H1 (cell line): ENCODE measurements around the gene SCAF11. TPM values are rescaled to one million over a fixed set of nuclear protein-coding genes. Genes with fewer than 3 reads are reported as not detected.

Experiments used
- CTCF ChIA-PET: fragments of 300-600 bp; sonication (Branson Sonifier 250); formaldehyde crosslinking; loops from one replicate; lab custom pipeline; 2021; ENCODE audit not compliant: partially characterized antibody; lab: Charles Lee
- POLR2A ChIA-PET: fragments of 300-600 bp; sonication (Branson Sonifier 250); formaldehyde crosslinking; loops from one replicate; lab custom pipeline; 2021; ENCODE audit warnings: inconsistent platforms; ENCODE audit not compliant: partially characterized antibody; lab: Charles Lee
- DNase-seq, 2 experiments: peaks; one replicate each; pipeline versions ENCODE4 v3.0.0 to v3.0.0-alpha.2; 2010 to 2022; ENCODE audit warnings: low spot score in 2 of 2, low read depth in 1 of 2, mixed read lengths in 1 of 2
- FAIRE-seq: peaks from 2 replicates; lab custom pipeline; 2011; peaks lifted over from hg19 to GRCh38; lab: Jason Lieb, UNC
- H2AFZ ChIP-seq: 2 replicates; pipeline ENCODE4 v1.8.1; 2012; ENCODE audit warnings: low read length, inconsistent platforms
- H2AK5ac ChIP-seq: 2 replicates; pipeline ENCODE4 v1.6.1; 2013; ENCODE audit warnings: low read depth, low read length
- H2BK120ac ChIP-seq: replicated peaks from 2 replicates; pipeline ENCODE3; 2013; ENCODE audit warnings: low read depth, low read length, inconsistent platforms
- H2BK12ac ChIP-seq: 2 replicates; pipeline ENCODE4 v1.6.1; 2013; ENCODE audit warnings: low read depth, low read length
- H2BK15ac ChIP-seq: 2 replicates; pipeline ENCODE4 v1.6.1; 2013; ENCODE audit warnings: low read length
- H2BK20ac ChIP-seq: 2 replicates; pipeline ENCODE4 v1.6.1; 2013; ENCODE audit warnings: low read length
- H2BK5ac ChIP-seq: 2 replicates; pipeline ENCODE4 v1.6.1; 2013; ENCODE audit warnings: low read depth, low read length
- H3K14ac ChIP-seq: 2 replicates; pipeline ENCODE4 v1.6.1; 2013; ENCODE audit warnings: inconsistent platforms; ENCODE audit not compliant: insufficient read length
- H3K18ac ChIP-seq: 2 replicates; pipeline ENCODE4 v1.6.1; 2013; ENCODE audit warnings: low read length; ENCODE audit errors: extremely low read depth
- H3K23ac ChIP-seq: 2 replicates; pipeline ENCODE4 v1.6.1; 2013; ENCODE audit warnings: inconsistent platforms; ENCODE audit not compliant: insufficient read length
- H3K23me2 ChIP-seq: 2 replicates; pipeline ENCODE4 v1.6.1; 2013; ENCODE audit warnings: low read depth, low read length
- H3K27ac ChIP-seq: 2 replicates; pipeline ENCODE4 v1.6.1; 2011; ENCODE audit warnings: low read depth, low read length, inconsistent platforms
- H3K27me3 ChIP-seq, 4 experiments: replicated peaks in 1 of 4; 1 replicate in 1 of 4; 2 replicates in 3 of 4; pipeline versions ENCODE4 v1.6.1 to v1.8.1; 2011 to 2013; ENCODE audit warnings: low read length in 3 of 4, mild to moderate bottlenecking in 3 of 4, inconsistent platforms in 2 of 4, mixed read lengths in 2 of 4, moderate library complexity in 1 of 4; ENCODE audit not compliant: control insufficient read depth in 3 of 4, insufficient read depth in 3 of 4; ENCODE audit errors: extremely low read depth in 1 of 4
- H3K36me3 ChIP-seq, 4 experiments: 2 replicates each; pipeline versions ENCODE4 v1.6.1 to v1.8.1; 2011 to 2013; ENCODE audit warnings: mild to moderate bottlenecking in 4 of 4, low read length in 3 of 4, moderate library complexity in 2 of 4, control low read depth in 1 of 4, inconsistent platforms in 1 of 4; ENCODE audit not compliant: insufficient read depth in 4 of 4, control insufficient read depth in 2 of 4
- H3K4ac ChIP-seq: replicated peaks from 2 replicates; pipeline ENCODE3; 2013; ENCODE audit warnings: low read length, low read depth, mixed read lengths, inconsistent platforms; ENCODE audit not compliant: insufficient read length
- H3K4me1 ChIP-seq, 4 experiments: replicated peaks in 1 of 4; 1 replicate in 1 of 4; 2 replicates in 3 of 4; pipeline versions ENCODE4 v1.6.1 to v1.8.1; 2011 to 2013; ENCODE audit warnings: low read length in 3 of 4, inconsistent platforms in 2 of 4, mixed read lengths in 1 of 4; ENCODE audit not compliant: insufficient read depth in 4 of 4, control insufficient read depth in 3 of 4
- H3K4me2 ChIP-seq, 2 experiments: 2 replicates each; pipeline versions ENCODE4 v1.6.1 to v1.8.1; 2011 to 2013; ENCODE audit warnings: low read depth in 2 of 2, low read length in 2 of 2, control low read depth in 1 of 2, inconsistent platforms in 1 of 2, mild to moderate bottlenecking in 1 of 2; ENCODE audit not compliant: insufficient read depth in 1 of 2
- H3K4me3 ChIP-seq, 4 experiments: fragments of 200-600, 300-600 bp in 1 of 4; sonication (generic), shearing (Covaris generic), sonication (Bioruptor Twin) in 1 of 4; 2 replicates each; pipeline versions ENCODE4 v1.5.1 to v1.8.1; 2011 to 2016; ENCODE audit warnings: low read length in 4 of 4, low read depth in 3 of 4, control low read depth in 2 of 4, inconsistent platforms in 2 of 4, mild to moderate bottlenecking in 2 of 4, mixed read lengths in 1 of 4, moderate library complexity in 1 of 4; ENCODE audit not compliant: insufficient read depth in 2 of 4; ENCODE audit errors: extremely low read depth in 1 of 4
- H3K56ac ChIP-seq: replicated peaks from 2 replicates; pipeline ENCODE3; 2013; ENCODE audit warnings: low read depth, mild to moderate bottlenecking, mixed read lengths, low read length, inconsistent platforms; ENCODE audit not compliant: insufficient read length
- H3K79me1 ChIP-seq: 2 replicates; pipeline ENCODE4 v1.6.1; 2013; ENCODE audit warnings: low read depth, low read length, control low read depth
- H3K79me2 ChIP-seq, 2 experiments: 2 replicates each; pipeline versions ENCODE4 v1.6.1 to v1.8.1; 2012 to 2013; ENCODE audit warnings: low read length in 2 of 2, mild to moderate bottlenecking in 2 of 2, inconsistent platforms in 1 of 2; ENCODE audit not compliant: insufficient read depth in 2 of 2, control insufficient read depth in 1 of 2
- H3K9ac ChIP-seq, 4 experiments: replicated peaks in 1 of 4; 1 replicate in 1 of 4; 2 replicates in 3 of 4; pipeline versions ENCODE4 v1.6.1 to v1.8.1; 2011 to 2013; ENCODE audit warnings: low read depth in 3 of 4, low read length in 3 of 4, control low read depth in 2 of 4, mild to moderate bottlenecking in 2 of 4, moderate library complexity in 2 of 4, inconsistent platforms in 1 of 4; ENCODE audit errors: extremely low read depth in 1 of 4
- H3K9me3 ChIP-seq, 2 experiments: 2 replicates each; pipeline versions ENCODE4 v1.6.1 to v1.8.1; 2012 to 2013; ENCODE audit warnings: mild to moderate bottlenecking in 2 of 2, moderate library complexity in 2 of 2, control low read depth in 1 of 2, inconsistent platforms in 1 of 2, low read depth in 1 of 2, low read length in 1 of 2, mixed read lengths in 1 of 2; ENCODE audit not compliant: insufficient read depth in 2 of 2
- H4K20me1 ChIP-seq, 2 experiments: replicated peaks in 1 of 2; 2 replicates each; pipeline versions ENCODE3 to v1.8.1; 2011 to 2013; ENCODE audit warnings: inconsistent platforms in 2 of 2, low read length in 2 of 2, mild to moderate bottlenecking in 1 of 2; ENCODE audit not compliant: insufficient read depth in 2 of 2, control insufficient read depth in 1 of 2
- H4K5ac ChIP-seq: 2 replicates; pipeline ENCODE4 v1.6.1; 2013; ENCODE audit warnings: low read length, low read depth, mixed read lengths, inconsistent platforms; ENCODE audit not compliant: insufficient read length
- H4K8ac ChIP-seq: 2 replicates; pipeline ENCODE4 v1.8.0; 2013; ENCODE audit warnings: mild to moderate bottlenecking, moderate library complexity, low read length, inconsistent platforms; ENCODE audit not compliant: insufficient read depth; ENCODE audit errors: extremely low read depth
- H4K91ac ChIP-seq: replicated peaks from 2 replicates; pipeline ENCODE3; 2013; ENCODE audit warnings: low read length, mixed read lengths, inconsistent platforms; ENCODE audit not compliant: insufficient read length
- BCL11A ChIP-seq, 2 experiments: IDR thresholded peaks; one replicate each; pipeline ENCODE4 v1.6.1; 2011; ENCODE audit warnings: low read depth in 2 of 2, low read length in 2 of 2, mild to moderate bottlenecking in 2 of 2
- EP300 ChIP-seq, 2 experiments: IDR thresholded peaks; 1 replicate in 1 of 2; 2 replicates in 1 of 2; pipeline ENCODE4 v1.6.1; 2011 to 2012; ENCODE audit warnings: low read depth in 2 of 2, low read length in 2 of 2, mild to moderate bottlenecking in 2 of 2, borderline replicate concordance in 1 of 2, inconsistent platforms in 1 of 2, moderate library complexity in 1 of 2
- KDM4A ChIP-seq: IDR thresholded peaks from one replicate; pipeline ENCODE4 v1.7.1; 2012; ENCODE audit warnings: low read depth, mild to moderate bottlenecking, moderate library complexity, low read length, inconsistent platforms; ENCODE audit not compliant: severe bottlenecking
- KDM5A ChIP-seq: fragments of 200-600 bp; IDR thresholded peaks from 2 replicates; pipeline ENCODE4 v1.7.1; 2012; ENCODE audit warnings: mild to moderate bottlenecking, low read length, inconsistent platforms, mixed read lengths
- MAFK ChIP-seq: IDR thresholded peaks from 2 replicates; pipeline ENCODE4 v1.6.1; 2012; ENCODE audit warnings: low read depth, mild to moderate bottlenecking, improper control_type of control experiment, low read length
- NRF1 ChIP-seq: IDR thresholded peaks from 2 replicates; pipeline ENCODE4 v1.6.1; 2011; ENCODE audit warnings: mild to moderate bottlenecking, low read depth, low read length, improper control_type of control experiment
- POLR2AphosphoS5 ChIP-seq: IDR thresholded peaks from 2 replicates; pipeline ENCODE4 v1.6.1; 2011; ENCODE audit warnings: low read depth, low read length
- SUZ12 ChIP-seq: fragments of 200-600 bp; sonication (generic); IDR thresholded peaks from 2 replicates; pipeline ENCODE4 v1.6.1; 2012; ENCODE audit warnings: mild to moderate bottlenecking, inconsistent platforms, low read length, moderate library complexity, mixed read lengths
- TBP ChIP-seq: IDR thresholded peaks from 2 replicates; pipeline ENCODE4 v1.6.1; 2011; ENCODE audit warnings: low read depth, low read length, improper control_type of control experiment
- WGBS, 2 experiments: shearing (Covaris generic) in 1 of 2; methylation state at CpG; one replicate each; pipeline versions ENCODE4 v1.1.6 to v1.1.7; 2013 to 2015; ENCODE audit warnings: low lambda C conversion rate in 2 of 2, mixed read lengths in 2 of 2, inconsistent platforms in 1 of 2, low coverage in 1 of 2, missing lambda C conversion rate in 1 of 2; ENCODE audit not compliant: insufficient replicate concordance in 2 of 2, insufficient coverage in 1 of 2, insufficient read length in 1 of 2; ENCODE audit errors: extremely low coverage in 1 of 2, missing lambda C conversion rate in 1 of 2; 5-methylcytosine and 5-hydroxymethylcytosine counted together
- polyA plus RNA-seq, 7 experiments: library from polyadenylated mRNA; depleted of rRNA in 3 of 7; stranded (reverse) in 5 of 7; unstranded in 2 of 7; fragments of >200 nt in 5 of 7; fragments of 200-250 nt in 2 of 7; gene quantifications; 1 replicate in 5 of 7; 2 replicates in 1 of 7; 4 replicates in 1 of 7; pipeline versions ENCODE4 v1.2.1 to v1.2.3, GENCODE V29; 2011 to 2013; ENCODE audit warnings: missing spikeins in 2 of 7, mixed read lengths in 2 of 7
- total RNA-seq: library from RNA; stranded (reverse); fragmentation: NEBNext Ultra II Directional; extraction: Animal tissue kit (Norgen Biotek cat#: 25700); gene quantifications from 2 replicates; pipeline ENCODE4 v1.2.1, GENCODE V29; 2021
- TF ChIP-seq, protein P1 (sequence below): IDR thresholded peaks from 2 replicates; pipeline ENCODE4 v1.6.1; 2012; ENCODE audit warnings: inconsistent platforms

Gene SCAF11
- total and polyA plus RNA-seq, 2 of the 8 experiments (the other 6 are each of a cell fraction or from before 2014, with no cell fraction given), result 15.1 to 77.8 TPM

DNA sequence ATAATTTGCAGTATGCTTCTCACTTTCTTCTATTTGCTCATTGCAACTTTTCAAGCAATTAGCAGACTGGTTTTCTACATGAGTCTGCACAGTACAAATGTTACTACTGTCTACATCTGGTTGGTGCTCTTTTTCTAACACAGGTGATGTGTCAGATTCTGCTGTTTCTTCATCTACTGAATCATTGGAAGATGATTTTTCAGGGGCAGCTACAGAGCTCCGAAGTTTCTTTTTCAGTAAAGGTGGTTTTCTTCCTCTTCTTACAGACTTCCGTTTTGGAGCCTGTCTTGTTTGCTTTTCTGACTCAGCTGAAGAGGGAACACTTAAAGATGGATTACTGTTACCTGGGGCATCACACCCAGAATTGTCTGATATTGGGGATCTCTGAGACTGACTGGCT, 62.1 kb downstream of the SCAF11 start:
- Histone ChIP-seq H3K14ac (no peak overlapping the region), H4K20me1 (no peaks in the 10 kb centered on the region), H2BK120ac (no peak overlapping the region)
- TF ChIP-seq TBP (no peak), BCL11A (IDR thresholded peaks at IDR 0.05; ENCODE audit: low read depth in 2 of 2, low read length in 2 of 2) (no peak), POLR2AphosphoS5 (no peak), KDM4A (no peak), KDM5A (no peak), EP300 (IDR thresholded peaks at IDR 0.05; ENCODE audit: borderline replicate concordance in 1 of 2, low read depth in 2 of 2, low read length in 2 of 2) (no peak), NRF1 (no peak), SUZ12 (no peak), MAFK (no peak)
- TF ChIP-seq, protein P1, sequence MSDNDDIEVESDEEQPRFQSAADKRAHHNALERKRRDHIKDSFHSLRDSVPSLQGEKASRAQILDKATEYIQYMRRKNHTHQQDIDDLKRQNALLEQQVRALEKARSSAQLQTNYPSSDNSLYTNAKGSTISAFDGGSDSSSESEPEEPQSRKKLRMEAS, result no peak
- TF ChIP-seq, all 59 proteins: peak for 0
- H2BK12ac ChIP-seq, result no peak overlapping the region
- no peak overlapping the region for H4K91ac ChIP-seq
- no peak overlapping the region for H2AFZ ChIP-seq
- DNase-seq, result no peak
- no peak overlapping the region for H2BK5ac ChIP-seq
- CTCF ChIA-PET, result interaction anchor here (1.1 kb wide), 1 partner anchor 28 kb away, joined by 3 read pairs; no protein-coding TSS in a partner anchor
- H3K4me2 ChIP-seq, result no peak overlapping the region
- H3K27me3 ChIP-seq, result no peaks in the 10 kb centered on the region
- WGBS, 2 experiments, result 72% methylated on average over 2 of the region's 2 CpGs; no CpG with 5 or more reads in 1 of the 2 experiments
- no peaks in the 10 kb centered on the region for H3K79me2 ChIP-seq
- H2BK15ac ChIP-seq, result no peak overlapping the region
- H2BK20ac ChIP-seq, result no peak overlapping the region
- no peaks in the 10 kb centered on the region for H3K23me2 ChIP-seq
- no peaks in the 10 kb centered on the region for H3K4me1 ChIP-seq
- H4K8ac ChIP-seq, result no peak overlapping the region
- no peak for FAIRE-seq
- no peak overlapping the region for H3K4me3 ChIP-seq
- no peak overlapping the region for H2AK5ac ChIP-seq
- POLR2A ChIA-PET, result interaction anchor here (0.6 to 1.3 kb wide), 5 partner anchors 13 to 1345 kb away, joined by 3 to 4 read pairs (median 3); no protein-coding TSS in a partner anchor
- no peaks in the 10 kb centered on the region for H3K9me3 ChIP-seq
- H3K4ac ChIP-seq, result no peak overlapping the region
- no peak overlapping the region for H3K56ac ChIP-seq
- H3K27ac ChIP-seq, result no peak overlapping the region
- no peak overlapping the region for H3K23ac ChIP-seq
- H4K5ac ChIP-seq, result no peak overlapping the region
- H3K79me1 ChIP-seq, result no peaks in the 10 kb centered on the region
- peaks cover 0 to 60% (median 25%) of the 10 kb centered on the region in 4 experiments; a peak in 6 of 8 replicates for H3K36me3 ChIP-seq
- H3K18ac ChIP-seq, result no peak overlapping the region
- no peak overlapping the region for H3K9ac ChIP-seq
